ENCODE data around the gene KLK1. TPM values are rescaled to one million over a fixed set of nuclear protein-coding genes. Genes with fewer than 3 reads are reported as not detected.
"Not testable (repeated sequence)": the region's sequence is repeated elsewhere in the genome, so short reads cannot be mapped to it uniquely, and the experiment has no call there.

KLK1 gene
- total RNA-seq, 4 donors from 2014 or later = 0.41 TPM; not detected in 3

GRCh38 chr19:50776131-50776530, 47.5 kb downstream of the KLK1 start:
- no peak overlapping the region for H3K27ac ChIP-seq
- intact Hi-C loops (cut with DNase I; ENCODE audit: low total_unique reads) = no loop called here
- DNase-seq (no peak), ATAC-seq (no peak)
- H3K36me3 ChIP-seq = no peaks in the 10 kb centered on the region
- peaks cover 0 to 5% (median 0%) of the 10 kb centered on the region in 3 donors for H3K9me3 ChIP-seq
- in situ Hi-C loops (cut with MboI; ENCODE audit: low sequenced_read_pairs in 4 of 4) = loop anchor here in 3 of 4 donors (25.0 kb wide), 1 partner anchor 239 kb away; no protein-coding TSS in a partner anchor
- H3K27me3 ChIP-seq = peaks cover 40 to 54% (median 48%) of the 10 kb centered on the region in 3 donors
- no peak for TF ChIP-seq POLR2A (IDR thresholded peaks at IDR 0.05)
- TF ChIP-seq, protein P1, sequence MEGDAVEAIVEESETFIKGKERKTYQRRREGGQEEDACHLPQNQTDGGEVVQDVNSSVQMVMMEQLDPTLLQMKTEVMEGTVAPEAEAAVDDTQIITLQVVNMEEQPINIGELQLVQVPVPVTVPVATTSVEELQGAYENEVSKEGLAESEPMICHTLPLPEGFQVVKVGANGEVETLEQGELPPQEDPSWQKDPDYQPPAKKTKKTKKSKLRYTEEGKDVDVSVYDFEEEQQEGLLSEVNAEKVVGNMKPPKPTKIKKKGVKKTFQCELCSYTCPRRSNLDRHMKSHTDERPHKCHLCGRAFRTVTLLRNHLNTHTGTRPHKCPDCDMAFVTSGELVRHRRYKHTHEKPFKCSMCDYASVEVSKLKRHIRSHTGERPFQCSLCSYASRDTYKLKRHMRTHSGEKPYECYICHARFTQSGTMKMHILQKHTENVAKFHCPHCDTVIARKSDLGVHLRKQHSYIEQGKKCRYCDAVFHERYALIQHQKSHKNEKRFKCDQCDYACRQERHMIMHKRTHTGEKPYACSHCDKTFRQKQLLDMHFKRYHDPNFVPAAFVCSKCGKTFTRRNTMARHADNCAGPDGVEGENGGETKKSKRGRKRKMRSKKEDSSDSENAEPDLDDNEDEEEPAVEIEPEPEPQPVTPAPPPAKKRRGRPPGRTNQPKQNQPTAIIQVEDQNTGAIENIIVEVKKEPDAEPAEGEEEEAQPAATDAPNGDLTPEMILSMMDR (IDR thresholded peaks at IDR 0.05 in 4 of 5, conservative IDR thresholded peaks at IDR 0.05 in 1 of 5) = no peak
- no peaks in the 10 kb centered on the region for H3K4me1 ChIP-seq
- H3K4me3 ChIP-seq = no peak overlapping the region

DNA sequence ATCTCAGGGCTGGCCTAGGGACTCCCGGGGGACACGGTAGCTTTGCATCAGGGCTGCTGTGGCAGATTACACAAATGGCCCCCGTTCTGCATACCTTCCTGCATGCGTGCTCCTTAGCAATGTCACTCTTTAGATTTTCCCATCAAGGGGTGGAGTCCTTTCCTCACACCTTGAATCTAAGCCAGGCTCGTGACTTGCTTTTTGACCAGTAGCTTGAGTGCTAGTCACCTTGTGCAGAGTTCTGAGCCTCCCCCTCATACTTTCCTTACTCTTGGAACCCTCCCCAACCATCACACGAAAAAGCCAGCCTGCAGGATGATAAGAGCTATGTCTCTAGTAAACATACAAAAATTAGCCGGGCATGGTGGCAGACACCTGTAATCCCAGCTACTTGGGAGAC, 50.1 kb downstream of the KLK1 start:
- H3K27ac ChIP-seq; intact Hi-C loops (cut with DNase I; ENCODE audit: low total_unique reads); DNase-seq; in situ Hi-C loops (cut with MboI; ENCODE audit: low sequenced_read_pairs in 4 of 4); H3K4me1 ChIP-seq; H3K36me3 ChIP-seq; H3K4me3 ChIP-seq; H3K9me3 ChIP-seq; ATAC-seq: not testable (repeated sequence)
- peaks cover 14 to 30% (median 25%) of the 10 kb centered on the region in 3 donors for H3K27me3 ChIP-seq

GRCh38 chr19:50772912-50773311, 50.7 kb downstream of the KLK1 start:
- intact Hi-C loops (cut with DNase I; ENCODE audit: low total_unique reads) = not testable (repeated sequence)

GRCh38 chr19:50772476-50772875, 51.1 kb downstream of the KLK1 start:
- Histone ChIP-seq H3K9me3 (peaks cover 0 to 5% (median 0%) of the 10 kb centered on the region in 3 donors), H3K36me3 (no peaks in the 10 kb centered on the region), H3K27ac (no peak overlapping the region), H3K4me3 (no peak overlapping the region), H3K4me1 (no peaks in the 10 kb centered on the region), H3K27me3 (peaks cover 5 to 20% (median 16%) of the 10 kb centered on the region in 3 donors)
- TF ChIP-seq, protein P1 (IDR thresholded peaks at IDR 0.05 in 4 of 5, conservative IDR thresholded peaks at IDR 0.05 in 1 of 5) = no peak
- no peak for TF ChIP-seq POLR2A (IDR thresholded peaks at IDR 0.05)
- in situ Hi-C loops (cut with MboI; ENCODE audit: low sequenced_read_pairs in 4 of 4) = no loop called here
- intact Hi-C loops (cut with DNase I; ENCODE audit: low total_unique reads) = no loop called here
- DNase-seq (no peak), ATAC-seq (no peak)

More at GRCh38 chr19:50772912-50773311, 50.7 kb downstream of the KLK1 start:
- H3K4me1 ChIP-seq; DNase-seq; H3K36me3 ChIP-seq; H3K27ac ChIP-seq; in situ Hi-C loops (cut with MboI; ENCODE audit: low sequenced_read_pairs in 4 of 4); H3K4me3 ChIP-seq; H3K9me3 ChIP-seq; ATAC-seq: not testable (repeated sequence)
- H3K27me3 ChIP-seq = peaks cover 9 to 25% (median 21%) of the 10 kb centered on the region in 3 donors

DNA sequence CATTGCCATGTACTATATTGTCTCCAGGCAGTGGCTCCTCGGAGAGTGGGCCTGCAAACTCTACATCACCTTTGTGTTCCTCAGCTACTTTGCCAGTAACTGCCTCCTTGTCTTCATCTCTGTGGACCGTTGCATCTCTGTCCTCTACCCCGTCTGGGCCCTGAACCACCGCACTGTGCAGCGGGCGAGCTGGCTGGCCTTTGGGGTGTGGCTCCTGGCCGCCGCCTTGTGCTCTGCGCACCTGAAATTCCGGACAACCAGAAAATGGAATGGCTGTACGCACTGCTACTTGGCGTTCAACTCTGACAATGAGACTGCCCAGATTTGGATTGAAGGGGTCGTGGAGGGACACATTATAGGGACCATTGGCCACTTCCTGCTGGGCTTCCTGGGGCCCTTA, 52.7 kb downstream of the KLK1 start:
- in situ Hi-C loops (cut with MboI; ENCODE audit: low sequenced_read_pairs in 4 of 4) = no loop called here
- Histone ChIP-seq H3K27me3 (peaks cover 0 to 12% (median 5%) of the 10 kb centered on the region in 3 donors), H3K27ac (no peak overlapping the region), H3K4me1 (no peaks in the 10 kb centered on the region), H3K36me3 (no peaks in the 10 kb centered on the region), H3K4me3 (no peak overlapping the region), H3K9me3 (no peaks in the 10 kb centered on the region)
- no peak for TF ChIP-seq POLR2A (IDR thresholded peaks at IDR 0.05)
- TF ChIP-seq, protein P1 (IDR thresholded peaks at IDR 0.05 in 4 of 5, conservative IDR thresholded peaks at IDR 0.05 in 1 of 5) = no peak
- no peak for DNase-seq
- no peak for ATAC-seq
- intact Hi-C loops (cut with DNase I; ENCODE audit: low total_unique reads) = no loop called here

DNA sequence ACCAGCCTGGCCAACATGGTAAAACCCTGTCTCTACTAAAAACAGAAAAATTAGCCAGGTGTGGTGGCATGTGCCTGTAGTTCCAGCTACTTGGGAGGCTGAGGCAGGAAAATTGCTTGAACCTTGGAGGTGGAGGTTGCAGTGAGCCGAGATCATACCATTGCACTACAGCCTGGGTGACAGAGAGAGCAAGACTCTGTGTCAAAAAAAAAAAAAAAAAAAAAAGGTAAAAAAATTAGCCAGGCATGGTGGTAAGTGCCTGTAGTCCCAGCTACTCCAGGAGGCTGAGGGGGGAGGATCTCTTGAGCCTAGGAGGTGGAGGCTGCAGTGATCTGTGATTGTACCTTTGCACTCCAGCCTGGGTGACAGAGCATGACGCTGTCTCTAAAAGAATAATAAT, 53.4 kb downstream of the KLK1 start, which contains the start of gene GPR32:
TSS of gene GPR32 (plus strand) at position 301 of the 400 bp plus-strand sequence. CDS start 137 bp downstream, outside the sequence.
- intact Hi-C loops (cut with DNase I; ENCODE audit: low total_unique reads); in situ Hi-C loops (cut with MboI; ENCODE audit: low sequenced_read_pairs in 4 of 4); H3K4me1 ChIP-seq; H3K9me3 ChIP-seq; H3K36me3 ChIP-seq; H3K27ac ChIP-seq; H3K27me3 ChIP-seq; ATAC-seq; DNase-seq; H3K4me3 ChIP-seq: not testable (repeated sequence)

Other genes starting within 250 kb of the KLK1 start
- gene SYT3, start 183.9 kb downstream of the KLK1 start, total RNA-seq = under 1 TPM in 1 of 4 donors, not detected in 3; 0.09 TPM
- gene C19orf81, start 174.3 kb downstream of the KLK1 start, total RNA-seq = not detected
- under 1 TPM in 1 of 4 donors, not detected in 3; 0.68 TPM for gene SHANK1, start 104.0 kb downstream of the KLK1 start, total RNA-seq
- 1 to 10 TPM; 2.1 to 5.0 (median 2.7) TPM for gene CLEC11A, start 100.4 kb downstream of the KLK1 start, total RNA-seq
- not detected for gene GPR32, start 53.3 kb downstream of the KLK1 start, total RNA-seq
- not detected for gene ACP4, start 33.4 kb downstream of the KLK1 start, total RNA-seq
- gene KLK15, start 9.8 kb upstream of the KLK1 start, total RNA-seq = not detected
- not detected for gene KLK3, start 31.1 kb upstream of the KLK1 start, total RNA-seq
- gene KLK2, start 49.7 kb upstream of the KLK1 start, total RNA-seq = not detected
- gene KLK4, start 87.6 kb upstream of the KLK1 start, total RNA-seq = not detected
- gene KLK5, start 129.3 kb upstream of the KLK1 start, total RNA-seq = not detected
- not detected for gene KLK6, start 145.8 kb upstream of the KLK1 start, total RNA-seq
- not detected for gene KLK7, start 160.1 kb upstream of the KLK1 start, total RNA-seq
- gene KLK8, start 177.8 kb upstream of the KLK1 start, total RNA-seq = not detected
- 1 to 10 TPM in 1 of 4 donors, not detected in 3; 1.6 TPM for gene KLK10, start 195.9 kb upstream of the KLK1 start, total RNA-seq
- gene KLK11, start 202.8 kb upstream of the KLK1 start, total RNA-seq = not detected
- gene KLK12, start 211.2 kb upstream of the KLK1 start, total RNA-seq = not detected
- gene KLK13, start 241.3 kb upstream of the KLK1 start, total RNA-seq = not detected